Caco-2 (cell line): ENCODE measurements around the gene MINK1. TPM values are rescaled to one million over a fixed set of nuclear protein-coding genes. Genes with fewer than 3 reads are reported as not detected.

Source experiments
- BruUV-seq: library from RNA; stranded (reverse); fragments of 400-500 nt; replicated peaks from 2 replicates; lab custom pipeline; 2021; lab: Mats Ljungman, UMichigan
- CTCF ChIA-PET: fragments of 300-600 bp; sonication (Branson Sonifier 250); formaldehyde crosslinking; loops from one replicate; lab custom pipeline; 2022; ENCODE audit warnings: antibody characterized with exemption; lab: Charles Lee
- POLR2A ChIA-PET: fragments of 300-600 bp; sonication (Branson Sonifier 250); formaldehyde crosslinking; loops from one replicate; lab custom pipeline; 2022; ENCODE audit warnings: antibody characterized with exemption; lab: Charles Lee
- DNase-seq, 2 experiments: peaks; one replicate each; pipeline versions ENCODE4 v3.0.0 to v3.0.0-alpha.2; 2020 to 2022
- H3K27me3 ChIP-seq: replicated peaks from 2 replicates; pipeline ENCODE4 v1.6.0; 2011; ENCODE audit warnings: low read length; ENCODE audit not compliant: control insufficient read depth, insufficient read depth
- H3K36me3 ChIP-seq: 2 replicates; pipeline ENCODE4 v1.5.1; 2011; ENCODE audit warnings: low read length; ENCODE audit not compliant: control insufficient read depth, insufficient read depth
- H3K4me1 ChIP-seq: fragments of 250-450 bp; sonication (Bioruptor Pico); 2 replicates; pipeline ENCODE4 v1.5.1; 2020; ENCODE audit warnings: mild to moderate bottlenecking
- H3K4me3 ChIP-seq: 2 replicates; pipeline ENCODE4 v1.5.1; 2011; ENCODE audit warnings: low read depth, mild to moderate bottlenecking, control low read depth, low read length
- H3K9me3 ChIP-seq: fragments of 250-450 bp; sonication (Bioruptor Pico); 2 replicates; pipeline ENCODE4 v1.5.1; 2020; ENCODE audit warnings: mild to moderate bottlenecking, moderate library complexity
- H3K27ac Mint-ChIP-seq: one replicate; pipeline ENCODE4 v1.8.0; 2022; ENCODE audit warnings: mixed read lengths; ENCODE audit not compliant: unreplicated experiment
- H3K27me3 Mint-ChIP-seq: one replicate; pipeline ENCODE4 v1.8.0; 2022; ENCODE audit warnings: mixed read lengths; ENCODE audit not compliant: insufficient read depth, unreplicated experiment
- H3K36me3 Mint-ChIP-seq: one replicate; pipeline ENCODE4 v1.8.0; 2022; ENCODE audit warnings: mild to moderate bottlenecking, mixed read lengths; ENCODE audit not compliant: insufficient read depth, unreplicated experiment
- H3K4me1 Mint-ChIP-seq: one replicate; pipeline ENCODE4 v1.8.0; 2022; ENCODE audit warnings: low read depth, mixed read lengths; ENCODE audit not compliant: unreplicated experiment
- H3K4me3 Mint-ChIP-seq: one replicate; pipeline ENCODE4 v1.8.0; 2022; ENCODE audit warnings: mild to moderate bottlenecking, moderate library complexity, mixed read lengths; ENCODE audit not compliant: unreplicated experiment
- H3K9me3 Mint-ChIP-seq: one replicate; pipeline ENCODE4 v1.8.0; 2022; ENCODE audit warnings: mixed read lengths; ENCODE audit not compliant: unreplicated experiment
- intact Hi-C: fragments of 100-400 bp; cut with micrococcal nuclease; formaldehyde crosslinking; loops from one replicate; pipeline ENCODE4 v1.10.0; 2022; ENCODE audit not compliant: unreplicated experiment
- total RNA-seq: library from RNA; stranded (reverse); gene quantifications from 2 replicates; pipeline ENCODE4 v1.2.3, GENCODE V29; 2022
- TF ChIP-seq, protein P1 (sequence below), 2 experiments: fragments of 200-600 bp in 1 of 2; IDR thresholded peaks; 1 replicate in 1 of 2; 2 replicates in 1 of 2; pipeline versions ENCODE4 v1.5.1 to v1.8.0; 2011 to 2022; ENCODE audit warnings: antibody characterized with exemption in 1 of 2, control low read depth in 1 of 2, inconsistent platforms in 1 of 2, low read depth in 1 of 2, low read length in 1 of 2, mild to moderate bottlenecking in 1 of 2, moderate library complexity in 1 of 2; ENCODE audit not compliant: insufficient read depth in 1 of 2, severe bottlenecking in 1 of 2, unreplicated experiment in 1 of 2

The MINK1 gene
- total RNA-seq, 1 experiment from 2014 or later, result 47.7 TPM

DNA sequence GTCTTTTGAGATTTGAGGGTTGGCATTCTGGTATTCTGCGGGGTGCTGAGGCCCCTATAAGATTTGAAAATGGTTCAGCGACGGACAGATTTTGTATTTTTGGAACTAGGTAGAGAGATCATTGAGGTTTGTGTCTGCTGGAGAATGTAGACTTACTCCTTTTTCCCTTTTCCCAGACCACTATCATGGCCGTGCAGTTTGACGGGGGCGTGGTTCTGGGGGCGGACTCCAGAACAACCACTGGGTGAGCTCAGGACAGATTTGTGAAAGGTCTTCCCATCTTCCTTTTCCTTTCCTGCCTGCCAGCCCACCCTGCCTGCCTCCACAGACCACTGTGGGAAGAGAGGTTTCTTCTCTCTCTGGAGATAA, 36.6 kb upstream of the MINK1 start:
- H3K27me3 Mint-ChIP-seq, result no peaks in the 10 kb centered on the region
- peak in 1 of 2 experiments; percentile 49 for DNase-seq
- peak overlapping the region; percentile 95 for H3K27ac Mint-ChIP-seq
- ChIA-PET CTCF (interaction anchor here (0.6 to 1.1 kb wide), 4 partner anchors 14 to 245 kb away, joined by 3 to 4 read pairs (median 3); no protein-coding TSS in a partner anchor), POLR2A (interaction anchor here (0.6 to 1.7 kb wide), 4 partner anchors 10 to 86 kb away, joined by 3 to 10 read pairs (median 4); partner anchors contain the start of genes ARRB2 and PLD2)
- BruUV-seq, result no TSS peak
- TF ChIP-seq, protein P1, sequence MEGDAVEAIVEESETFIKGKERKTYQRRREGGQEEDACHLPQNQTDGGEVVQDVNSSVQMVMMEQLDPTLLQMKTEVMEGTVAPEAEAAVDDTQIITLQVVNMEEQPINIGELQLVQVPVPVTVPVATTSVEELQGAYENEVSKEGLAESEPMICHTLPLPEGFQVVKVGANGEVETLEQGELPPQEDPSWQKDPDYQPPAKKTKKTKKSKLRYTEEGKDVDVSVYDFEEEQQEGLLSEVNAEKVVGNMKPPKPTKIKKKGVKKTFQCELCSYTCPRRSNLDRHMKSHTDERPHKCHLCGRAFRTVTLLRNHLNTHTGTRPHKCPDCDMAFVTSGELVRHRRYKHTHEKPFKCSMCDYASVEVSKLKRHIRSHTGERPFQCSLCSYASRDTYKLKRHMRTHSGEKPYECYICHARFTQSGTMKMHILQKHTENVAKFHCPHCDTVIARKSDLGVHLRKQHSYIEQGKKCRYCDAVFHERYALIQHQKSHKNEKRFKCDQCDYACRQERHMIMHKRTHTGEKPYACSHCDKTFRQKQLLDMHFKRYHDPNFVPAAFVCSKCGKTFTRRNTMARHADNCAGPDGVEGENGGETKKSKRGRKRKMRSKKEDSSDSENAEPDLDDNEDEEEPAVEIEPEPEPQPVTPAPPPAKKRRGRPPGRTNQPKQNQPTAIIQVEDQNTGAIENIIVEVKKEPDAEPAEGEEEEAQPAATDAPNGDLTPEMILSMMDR (IDR thresholded peaks at IDR 0.05; ENCODE audit: insufficient read depth in 1 of 2, low read depth in 1 of 2, low read length in 1 of 2, severe bottlenecking in 1 of 2, unreplicated experiment in 1 of 2), result no peak
- H3K27me3 ChIP-seq, result no peaks in the 10 kb centered on the region
- no peaks in the 10 kb centered on the region for H3K9me3 ChIP-seq
- intact Hi-C loops, result loop anchor here (1.0 kb wide), 1 partner anchor 93 kb away; no protein-coding TSS in a partner anchor
- no peaks in the 10 kb centered on the region for H3K36me3 ChIP-seq
- H3K4me3 ChIP-seq, result peak overlapping the region; percentile 82
- H3K4me1 Mint-ChIP-seq, result peaks cover 7% of the 10 kb centered on the region
- peaks cover 16% of the 10 kb centered on the region for H3K36me3 Mint-ChIP-seq
- no peaks in the 10 kb centered on the region for H3K9me3 Mint-ChIP-seq
- peak overlapping the region; percentile 98 for H3K4me3 Mint-ChIP-seq
- no peaks in the 10 kb centered on the region for H3K4me1 ChIP-seq

DNA sequence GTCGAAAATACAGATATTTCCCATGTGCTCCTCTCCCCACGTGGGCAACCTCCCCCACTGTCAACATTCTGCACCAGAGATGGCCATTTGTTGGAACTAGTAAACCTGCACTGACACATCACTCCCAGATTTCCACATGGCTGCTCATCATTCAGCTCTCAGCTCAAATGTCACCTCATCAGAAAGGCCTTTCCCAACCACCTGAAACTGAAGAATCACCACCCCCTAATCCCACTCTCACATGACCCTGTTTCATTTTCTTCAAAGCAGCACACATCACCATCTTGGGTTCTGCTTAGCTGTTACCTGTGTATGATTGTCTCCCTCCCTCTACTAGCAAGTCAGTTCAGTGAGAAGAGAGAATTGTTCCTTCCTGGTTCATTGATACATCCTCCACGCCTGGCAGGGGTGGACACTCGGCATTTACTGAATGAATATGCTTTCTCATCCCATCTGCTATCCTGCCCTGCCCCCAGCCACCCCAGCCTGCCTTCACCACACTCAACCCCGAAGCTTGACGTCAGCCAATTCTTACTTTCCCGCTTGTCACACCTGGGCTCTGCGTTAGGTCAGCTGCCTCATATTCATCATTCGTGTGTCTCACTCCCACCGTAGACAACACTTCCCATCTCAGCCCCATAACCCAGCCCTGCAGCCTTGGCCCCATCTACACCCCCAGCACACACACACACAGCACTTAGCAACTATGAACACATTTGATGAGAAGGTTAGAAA, 32.5 kb upstream of the MINK1 start:
- BruUV-seq, result no TSS peak
- no peaks in the 10 kb centered on the region for H3K27me3 Mint-ChIP-seq
- intact Hi-C loops, result no loop called here
- no peaks in the 10 kb centered on the region for H3K27me3 ChIP-seq
- H3K4me3 Mint-ChIP-seq, result no peak overlapping the region
- no peak overlapping the region for H3K27ac Mint-ChIP-seq
- no peak overlapping the region for H3K4me3 ChIP-seq
- no peaks in the 10 kb centered on the region for H3K9me3 Mint-ChIP-seq
- peaks cover 15% of the 10 kb centered on the region for H3K36me3 Mint-ChIP-seq
- H3K36me3 ChIP-seq, result no peaks in the 10 kb centered on the region
- H3K9me3 ChIP-seq, result no peaks in the 10 kb centered on the region
- H3K4me1 Mint-ChIP-seq, result peaks cover 7% of the 10 kb centered on the region
- no peaks in the 10 kb centered on the region for H3K4me1 ChIP-seq
- no peak for DNase-seq
- ChIA-PET CTCF (no interaction called here), POLR2A (no interaction called here)
- TF ChIP-seq, protein P1 (IDR thresholded peaks at IDR 0.05; ENCODE audit: insufficient read depth in 1 of 2, low read depth in 1 of 2, low read length in 1 of 2, severe bottlenecking in 1 of 2, unreplicated experiment in 1 of 2), result no peak

DNA sequence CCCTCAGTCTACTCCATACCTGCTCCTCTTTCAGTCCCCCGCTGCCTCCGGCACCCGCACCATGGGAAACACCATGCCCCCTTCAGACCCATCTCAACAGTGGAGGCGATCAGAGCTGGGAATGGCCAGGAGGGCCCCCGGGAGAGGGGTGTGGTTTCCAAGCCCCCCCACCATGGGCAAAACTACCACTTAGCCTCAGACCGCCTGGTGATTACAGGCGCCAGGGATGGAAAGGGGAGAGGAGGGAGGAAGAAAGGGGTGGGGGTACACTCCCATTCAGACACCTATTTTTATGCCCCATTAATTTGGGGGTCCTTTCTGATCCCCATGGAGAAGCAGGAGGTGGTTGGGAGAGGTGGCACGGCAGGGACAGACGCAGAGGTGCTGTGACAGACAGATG, 30.9 kb upstream of the MINK1 start, which contains the start of gene C17orf114:
Gene C17orf114 (minus strand): TSS at position 101 of the 400 bp plus-strand sequence.
- H3K27me3 ChIP-seq, result no peaks in the 10 kb centered on the region
- Mint-ChIP-seq H3K36me3 (peaks cover 9% of the 10 kb centered on the region), H3K4me3 (no peak within 1 kb of the TSS), H3K27me3 (no peaks in the 10 kb centered on the region), H3K27ac (no peak within 1 kb of the TSS), H3K4me1 (no peaks in the 10 kb centered on the region), H3K9me3 (no peaks in the 10 kb centered on the region)
- ChIA-PET POLR2A (no interaction called here), CTCF (no interaction called here)
- TF ChIP-seq, protein P1 (IDR thresholded peaks at IDR 0.05; ENCODE audit: insufficient read depth in 1 of 2, low read depth in 1 of 2, low read length in 1 of 2, severe bottlenecking in 1 of 2, unreplicated experiment in 1 of 2), result no peak
- no peaks in the 10 kb centered on the region for H3K36me3 ChIP-seq
- no peak within 1 kb of the TSS for H3K4me3 ChIP-seq
- H3K9me3 ChIP-seq, result no peaks in the 10 kb centered on the region
- H3K4me1 ChIP-seq, result no peaks in the 10 kb centered on the region
- DNase-seq, result no peak
- intact Hi-C loops, result no loop called here
- BruUV-seq, result no TSS peak
